HL-60/S4 treated with retinoic acid at 250 ng/mL for 4 days and 3 days (cell line): Measurements from ENCODE around the gene TGFBR3.

Source experiments
- in situ Hi-C: fragments of 300-500 bp; cut with MboI; formaldehyde crosslinking; loops from 2 replicates; pipeline ENCODE4 v1.7.0; 2022; ENCODE audit warnings: low sequenced_read_pairs

The TGFBR3 gene

GRCh38 chr1:91764471-91765115, 121.4 kb downstream of the TGFBR3 start:
- in situ Hi-C loops: no loop called here

- in situ Hi-C loops: no loop called here
These were observed 122.7 kb downstream of the TGFBR3 start for GRCh38 chr1:91763252-91763651.

GRCh38 chr1:91761295-91761721, 124.6 kb downstream of the TGFBR3 start:
- in situ Hi-C loops: no loop called here

- in situ Hi-C loops: no loop called here
These were observed 125.4 kb downstream of the TGFBR3 start for GRCh38 chr1:91760512-91760911.

- in situ Hi-C loops: no loop called here
These were observed 126.9 kb downstream of the TGFBR3 start for GRCh38 chr1:91759076-91759475.

- in situ Hi-C loops: no loop called here
These were observed 128.0 kb downstream of the TGFBR3 start for GRCh38 chr1:91757763-91758460.

- in situ Hi-C loops: no loop called here
These were observed 130.2 kb downstream of the TGFBR3 start for GRCh38 chr1:91755702-91756287.

GRCh38 chr1:91754816-91755580, 131.0 kb downstream of the TGFBR3 start:
- in situ Hi-C loops: no loop called here

GRCh38 chr1:91754348-91754747, 131.6 kb downstream of the TGFBR3 start:
- in situ Hi-C loops: no loop called here

- in situ Hi-C loops: no loop called here
These were observed 132.1 kb downstream of the TGFBR3 start for GRCh38 chr1:91753878-91754277.

GRCh38 chr1:91752324-91752723, 133.6 kb downstream of the TGFBR3 start:
- in situ Hi-C loops: no loop called here

- in situ Hi-C loops: no loop called here
These were observed 134.7 kb downstream of the TGFBR3 start for GRCh38 chr1:91751275-91751674.

GRCh38 chr1:91750398-91750996, 135.5 kb downstream of the TGFBR3 start:
- in situ Hi-C loops: no loop called here

GRCh38 chr1:91749788-91750231, 136.1 kb downstream of the TGFBR3 start:
- in situ Hi-C loops: no loop called here

- in situ Hi-C loops: no loop called here
These were observed 138.3 kb downstream of the TGFBR3 start for GRCh38 chr1:91747666-91748065.

- in situ Hi-C loops: no loop called here
These were observed 139.1 kb downstream of the TGFBR3 start for GRCh38 chr1:91746728-91747338.

GRCh38 chr1:91745640-91746373, 140.1 kb downstream of the TGFBR3 start:
- in situ Hi-C loops: no loop called here

- in situ Hi-C loops: no loop called here
These were observed 140.9 kb downstream of the TGFBR3 start for GRCh38 chr1:91744953-91745639.

GRCh38 chr1:91742848-91743292, 143.1 kb downstream of the TGFBR3 start:
- in situ Hi-C loops: no loop called here
